GM12892 (cell line): ENCODE measurements around the gene RPL23.

Source experiments
- DNase-seq: peaks from one replicate; pipeline ENCODE4 v3.0.0; 2011; ENCODE audit not compliant: insufficient read length
- FAIRE-seq: peaks from 2 replicates; lab custom pipeline; 2011; peaks lifted over from hg19 to GRCh38; lab: Jason Lieb, UNC
- POLR2A ChIP-seq: IDR thresholded peaks from 2 replicates; pipeline ENCODE4 v1.6.1; 2011; ENCODE audit warnings: low read depth, low read length, control low read depth
- POLR2AphosphoS5 ChIP-seq: IDR thresholded peaks from 2 replicates; pipeline ENCODE4 v1.6.1; 2011; ENCODE audit warnings: low read depth, low read length, control low read depth
- TAF1 ChIP-seq: IDR thresholded peaks from 2 replicates; pipeline ENCODE4 v1.6.1; 2011; ENCODE audit warnings: low read depth, mild to moderate bottlenecking, control low read depth, low read length, borderline replicate concordance

RPL23 gene

DNA sequence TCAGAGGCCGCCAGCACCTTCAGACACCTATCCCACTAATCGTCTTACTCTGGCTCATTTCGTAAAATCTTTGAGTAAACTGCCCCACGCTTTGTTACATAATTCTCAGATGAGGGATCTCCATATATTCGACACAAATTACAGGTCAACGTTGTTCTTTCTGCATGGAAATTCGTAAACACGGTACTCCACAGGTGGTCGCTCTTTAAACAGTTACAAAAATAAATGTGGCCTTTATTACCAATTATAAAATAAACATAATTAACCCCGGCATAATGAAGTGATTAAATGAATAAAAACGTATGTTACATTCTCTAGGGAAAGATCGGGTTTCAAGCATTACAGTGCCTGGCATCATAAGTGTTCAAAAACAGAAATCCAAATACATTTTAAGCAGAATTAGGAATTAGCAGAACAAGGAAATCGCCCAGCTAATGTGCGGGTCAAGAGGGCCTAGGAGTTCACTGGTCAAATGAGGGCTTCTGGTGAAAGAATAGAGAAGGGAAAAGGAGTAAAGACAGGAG is 53.2 kb downstream of the RPL23 start:
- no peak for TF ChIP-seq POLR2AphosphoS5
- TF ChIP-seq TAF1 = no peak
- no peak; the same call in 1 of the 2 replicates for TF ChIP-seq POLR2A
- no peak for FAIRE-seq
- no peak for DNase-seq

DNA sequence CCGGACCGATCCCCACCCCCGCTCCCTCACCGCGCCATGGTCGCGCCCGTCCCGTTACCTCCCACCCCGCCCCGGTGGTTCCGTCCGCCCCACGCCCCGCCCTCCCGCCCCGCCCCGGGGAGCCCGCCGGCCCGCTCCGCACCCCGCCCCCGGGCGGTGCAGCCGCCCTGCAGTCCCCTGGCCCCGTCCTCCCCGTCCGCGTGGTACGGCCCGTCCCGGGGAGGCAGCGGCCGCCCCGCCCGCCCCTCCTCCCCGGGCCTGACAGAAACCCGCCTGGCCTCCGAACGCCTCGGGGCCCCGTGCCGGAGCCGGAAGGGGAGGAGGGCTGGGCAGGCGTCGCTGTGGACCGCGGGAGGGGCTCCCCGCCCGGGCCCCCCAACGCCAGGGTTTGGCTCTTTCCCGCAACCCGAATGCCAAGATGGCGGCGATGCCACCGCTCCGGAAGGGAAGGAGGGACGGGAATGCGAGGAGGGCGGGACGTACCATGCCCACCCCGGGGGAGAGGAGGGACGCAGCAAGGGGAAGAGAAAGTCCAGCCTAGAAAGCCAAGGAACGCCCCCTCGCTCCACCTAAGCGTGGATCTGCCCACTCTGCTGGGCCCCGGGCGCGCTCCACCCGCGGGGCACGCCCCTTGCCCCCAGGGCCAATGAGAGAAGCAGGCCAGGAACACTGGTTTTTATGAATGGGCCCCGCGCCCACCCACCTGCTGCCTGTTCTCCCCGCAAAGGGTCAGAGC is 53.9 kb downstream of the RPL23 start, which contains the start of gene PIP4K2B:
TSS of gene PIP4K2B (minus strand) at position 56 of the 736 bp plus-strand sequence. CDS start 132 bp downstream, outside the sequence.
- peak; percentile 90 for TF ChIP-seq POLR2AphosphoS5
- peak; percentile 71 for TF ChIP-seq POLR2A
- TF ChIP-seq TAF1 = peak; percentile 40; the same call in 1 of the 2 replicates
- peak; percentile 95 for DNase-seq
- no peak for FAIRE-seq

DNA sequence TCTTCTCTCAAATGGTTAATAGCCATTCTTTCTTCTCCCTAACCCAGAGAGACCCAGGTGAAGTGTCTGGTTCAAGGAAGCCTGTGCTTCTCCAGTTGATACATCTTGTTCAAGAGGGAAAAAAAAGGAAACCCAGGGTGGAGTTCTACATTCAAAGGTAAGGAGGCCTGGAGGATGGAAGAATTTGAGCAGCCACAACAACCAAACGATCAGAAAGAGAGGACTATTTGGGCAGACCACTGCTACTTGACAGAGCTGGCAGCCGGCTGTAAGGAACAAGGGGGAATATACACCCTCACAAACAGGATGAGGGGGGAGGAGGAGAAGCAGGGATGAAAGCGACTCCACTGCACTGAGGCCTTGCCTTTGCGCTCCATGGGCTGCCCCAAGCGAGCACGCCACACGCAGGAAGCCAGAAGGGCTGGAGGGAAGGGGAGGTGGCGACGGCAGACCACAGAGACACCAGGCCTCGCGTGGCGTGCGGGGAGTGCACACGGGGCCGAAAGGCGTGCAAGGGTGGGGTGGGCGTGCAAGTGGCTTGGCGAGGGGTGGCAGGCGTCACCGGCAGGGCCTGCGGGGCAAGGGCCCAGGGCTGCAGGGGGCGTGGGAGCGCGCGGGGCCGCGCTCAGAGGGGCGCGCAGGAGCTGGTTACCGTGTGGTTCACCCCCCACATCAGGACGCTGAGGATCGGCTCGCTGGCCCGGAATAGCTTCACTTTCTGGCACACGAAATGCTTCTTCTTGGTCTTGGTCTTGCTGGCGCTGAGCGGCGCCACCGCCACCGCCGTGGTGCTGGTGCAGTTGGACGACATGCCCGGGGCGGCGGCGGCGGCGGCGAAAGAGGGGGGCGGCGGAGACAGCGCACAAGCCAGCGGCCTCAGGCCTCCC is 54.7 kb downstream of the RPL23 start:
- TF ChIP-seq POLR2A (peak; percentile 52; the same call in 1 of the 2 replicates), POLR2AphosphoS5 (no peak)
- FAIRE-seq (no peak), DNase-seq (peak; percentile 58)
